ENCODE data around the gene SLC4A11.

Gene SLC4A11

GRCh38 chr20:3208786-3209256 is 30.2 kb downstream of the SLC4A11 start:
- Mint-ChIP-seq H3K4me1 (ENCODE audit: low read depth) (peaks cover 34% of the 10 kb centered on the region), H3K4me3 (peak overlapping the region; percentile 100), H3K9me3 (no peaks in the 10 kb centered on the region), H3K27me3 (no peaks in the 10 kb centered on the region), H3K27ac (peak overlapping the region; percentile 97), H3K36me3 (ENCODE audit: low read depth) (peaks cover 21% of the 10 kb centered on the region)

- Mint-ChIP-seq H3K27me3 (no peaks in the 10 kb centered on the region), H3K4me3 (peak within 1 kb of the TSS; percentile 95), H3K9me3 (no peaks in the 10 kb centered on the region), H3K36me3 (ENCODE audit: low read depth) (peaks cover 23% of the 10 kb centered on the region), H3K4me1 (ENCODE audit: low read depth) (peaks cover 24% of the 10 kb centered on the region), H3K27ac (peak within 1 kb of the TSS; percentile 97)
These were observed 34.7 kb downstream of the SLC4A11 start, which contains the start of gene DDRGK1 for GRCh38 chr20:3204124-3204794. Gene DDRGK1 (minus strand): TSS chr20:3204682. CDS start chr20:3204627, 55 bp downstream.

- H3K27me3 Mint-ChIP-seq: no peaks in the 10 kb centered on the region
- H3K4me3 Mint-ChIP-seq: peak overlapping the region; percentile 95
- H3K4me1 Mint-ChIP-seq (ENCODE audit: low read depth): peaks cover 19% of the 10 kb centered on the region
- peak overlapping the region; percentile 97 for H3K27ac Mint-ChIP-seq
- H3K9me3 Mint-ChIP-seq: no peaks in the 10 kb centered on the region
- peaks cover 30% of the 10 kb centered on the region for H3K36me3 Mint-ChIP-seq (ENCODE audit: low read depth)
These were observed 35.5 kb downstream of the SLC4A11 start for GRCh38 chr20:3203315-3204123.

GRCh38 chr20:3202965-3203314 is 36.0 kb downstream of the SLC4A11 start:
- Mint-ChIP-seq H3K9me3 (no peaks in the 10 kb centered on the region), H3K4me3 (peak overlapping the region; percentile 95), H3K27me3 (no peaks in the 10 kb centered on the region), H3K27ac (peak overlapping the region; percentile 97), H3K36me3 (ENCODE audit: low read depth) (peaks cover 31% of the 10 kb centered on the region), H3K4me1 (ENCODE audit: low read depth) (peaks cover 14% of the 10 kb centered on the region)

- Mint-ChIP-seq H3K36me3 (ENCODE audit: low read depth) (peaks cover 49% of the 10 kb centered on the region), H3K27ac (no peak overlapping the region), H3K9me3 (no peaks in the 10 kb centered on the region), H3K4me3 (no peak overlapping the region), H3K27me3 (no peaks in the 10 kb centered on the region), H3K4me1 (ENCODE audit: low read depth) (peaks cover 25% of the 10 kb centered on the region)
These were observed 38.8 kb downstream of the SLC4A11 start for GRCh38 chr20:3199976-3200755.

- peak overlapping the region; percentile 22 for H3K27ac Mint-ChIP-seq
- no peaks in the 10 kb centered on the region for H3K27me3 Mint-ChIP-seq
- H3K4me3 Mint-ChIP-seq: no peak overlapping the region
- peaks cover 22% of the 10 kb centered on the region for H3K4me1 Mint-ChIP-seq (ENCODE audit: low read depth)
- H3K36me3 Mint-ChIP-seq (ENCODE audit: low read depth): peaks cover 53% of the 10 kb centered on the region
- no peaks in the 10 kb centered on the region for H3K9me3 Mint-ChIP-seq
These were observed 39.8 kb downstream of the SLC4A11 start for GRCh38 chr20:3199206-3199605.

GRCh38 chr20:3195590-3196237 is 43.3 kb downstream of the SLC4A11 start:
- Mint-ChIP-seq H3K27me3 (no peaks in the 10 kb centered on the region), H3K4me1 (ENCODE audit: low read depth) (peaks cover 12% of the 10 kb centered on the region), H3K4me3 (no peak overlapping the region), H3K27ac (no peak overlapping the region), H3K9me3 (no peaks in the 10 kb centered on the region), H3K36me3 (ENCODE audit: low read depth) (peaks cover 72% of the 10 kb centered on the region)

GRCh38 chr20:3194617-3195280 is 44.2 kb downstream of the SLC4A11 start:
- Mint-ChIP-seq H3K36me3 (ENCODE audit: low read depth) (peaks cover 69% of the 10 kb centered on the region), H3K4me3 (no peak overlapping the region), H3K27ac (no peak overlapping the region), H3K4me1 (ENCODE audit: low read depth) (peaks cover 12% of the 10 kb centered on the region), H3K27me3 (no peaks in the 10 kb centered on the region), H3K9me3 (no peaks in the 10 kb centered on the region)

- Mint-ChIP-seq H3K27me3 (no peaks in the 10 kb centered on the region), H3K36me3 (ENCODE audit: low read depth) (peaks cover 68% of the 10 kb centered on the region), H3K4me3 (no peak overlapping the region), H3K9me3 (no peaks in the 10 kb centered on the region), H3K4me1 (ENCODE audit: low read depth) (peaks cover 12% of the 10 kb centered on the region), H3K27ac (no peak overlapping the region)
These were observed 45.0 kb downstream of the SLC4A11 start for GRCh38 chr20:3193806-3194616.

- H3K27me3 Mint-ChIP-seq: no peaks in the 10 kb centered on the region
- peaks cover 62% of the 10 kb centered on the region for H3K36me3 Mint-ChIP-seq (ENCODE audit: low read depth)
- H3K4me3 Mint-ChIP-seq: no peak overlapping the region
- peaks cover 12% of the 10 kb centered on the region for H3K4me1 Mint-ChIP-seq (ENCODE audit: low read depth)
- peak overlapping the region; percentile 36 for H3K27ac Mint-ChIP-seq
- no peaks in the 10 kb centered on the region for H3K9me3 Mint-ChIP-seq
These were observed 46.6 kb downstream of the SLC4A11 start for GRCh38 chr20:3192226-3193015.

GRCh38 chr20:3190681-3191111 is 48.3 kb downstream of the SLC4A11 start:
- Mint-ChIP-seq H3K36me3 (ENCODE audit: low read depth) (peaks cover 52% of the 10 kb centered on the region), H3K9me3 (no peaks in the 10 kb centered on the region), H3K4me3 (no peak overlapping the region), H3K4me1 (ENCODE audit: low read depth) (peaks cover 7% of the 10 kb centered on the region), H3K27ac (no peak overlapping the region), H3K27me3 (no peaks in the 10 kb centered on the region)

- Mint-ChIP-seq H3K36me3 (ENCODE audit: low read depth) (peaks cover 45% of the 10 kb centered on the region), H3K27ac (no peak overlapping the region), H3K27me3 (no peaks in the 10 kb centered on the region), H3K4me1 (ENCODE audit: low read depth) (no peaks in the 10 kb centered on the region), H3K9me3 (no peaks in the 10 kb centered on the region), H3K4me3 (no peak overlapping the region)
These were observed 49.3 kb downstream of the SLC4A11 start for GRCh38 chr20:3189561-3190131.

All from stimulated activated naive CD8-positive, alpha-beta T cell treated with anti-CD3 and anti-CD28 coated beads, Interleukin-15, Interleukin-2, amounts not matched to agents 100 ng/mL and 50 ng/mL, for 24 hours (primary cell).